Neural progenitor cell (in vitro differentiated cells): ENCODE measurements around the gene ADCY1. TPM values are rescaled to one million over a fixed set of nuclear protein-coding genes. Genes with fewer than 3 reads are reported as not detected.
A peak's percentile ranks its signal among the peaks of the same experiment; 100 is the strongest.

Experiments used
- DNase-seq: peaks from one replicate; pipeline ENCODE4 v3.0.0-alpha.2; 2016; ENCODE audit warnings: low spot score
- H2AFZ ChIP-seq: fragments of 200-600 bp; sonication (generic); replicated peaks from 2 replicates; pipeline ENCODE4 v1.6.1; 2016; ENCODE audit warnings: antibody characterized with exemption
- H3F3A ChIP-seq: fragments of 200-600 bp; sonication (generic); 2 replicates; pipeline ENCODE4 v1.6.1; 2016; ENCODE audit warnings: antibody characterized with exemption, low read depth
- H3K27ac ChIP-seq: fragments of 200-600 bp; sonication (generic); 2 replicates; pipeline ENCODE4 v1.5.1; 2016; ENCODE audit warnings: mild to moderate bottlenecking
- H3K27me3 ChIP-seq: fragments of 200-600 bp; sonication (generic); 2 replicates; pipeline ENCODE4 v1.6.1; 2016; ENCODE audit warnings: mild to moderate bottlenecking, moderate library complexity
- H3K36me3 ChIP-seq: fragments of 200-600 bp; sonication (generic); 2 replicates; pipeline ENCODE4 v1.5.1; 2016
- H3K4me1 ChIP-seq: fragments of 200-600 bp; sonication (generic); 2 replicates; pipeline ENCODE4 v1.6.1; 2016; ENCODE audit warnings: mixed run types
- H3K4me2 ChIP-seq: fragments of 200-600 bp; sonication (generic); 2 replicates; pipeline ENCODE4 v1.6.1; 2016
- H3K4me3 ChIP-seq: fragments of 200-600 bp; sonication (generic); 2 replicates; pipeline ENCODE4 v1.5.1; 2016
- H3K79me2 ChIP-seq: fragments of 200-600 bp; sonication (generic); 2 replicates; pipeline ENCODE4 v1.6.1; 2016; ENCODE audit warnings: low read depth
- H3K9ac ChIP-seq: fragments of 200-600 bp; sonication (generic); 2 replicates; pipeline ENCODE4 v1.6.1; 2016
- H3K9me3 ChIP-seq: fragments of 200-600 bp; sonication (generic); 2 replicates; pipeline ENCODE4 v1.5.1; 2016; ENCODE audit warnings: low read depth
- H4K20me1 ChIP-seq: fragments of 200-600 bp; sonication (generic); 2 replicates; pipeline ENCODE4 v1.6.1; 2016; ENCODE audit warnings: low read depth
- H3K27ac Mint-ChIP-seq: 3 replicates; pipeline ENCODE4 v1.8.0; 2021; ENCODE audit warnings: mixed read lengths
- H3K27me3 Mint-ChIP-seq: 2 replicates; pipeline ENCODE4 v1.8.0; 2022; ENCODE audit warnings: low read depth, mild to moderate bottlenecking, inconsistent platforms, moderate library complexity, mixed read lengths; ENCODE audit not compliant: insufficient read depth
- H3K36me3 Mint-ChIP-seq: 3 replicates; pipeline ENCODE4 v1.8.0; 2021; ENCODE audit warnings: mixed read lengths
- H3K4me1 Mint-ChIP-seq: 3 replicates; pipeline ENCODE4 v1.8.0; 2021; ENCODE audit warnings: mixed read lengths
- H3K4me3 Mint-ChIP-seq: 3 replicates; pipeline ENCODE4 v1.8.0; 2021; ENCODE audit warnings: mild to moderate bottlenecking, moderate library complexity, mixed read lengths
- H3K9me3 Mint-ChIP-seq: 3 replicates; pipeline ENCODE4 v1.8.0; 2020; ENCODE audit warnings: mixed read lengths
- CTCF ChIP-seq: fragments of 200-600 bp; sonication (generic); IDR thresholded peaks from 2 replicates; pipeline ENCODE4 v1.5.1; 2017; ENCODE audit warnings: antibody characterized with exemption, mild to moderate bottlenecking
- EZH2 ChIP-seq: fragments of 200-600 bp; sonication (generic); IDR thresholded peaks from 2 replicates; pipeline ENCODE4 v1.6.1; 2017; ENCODE audit warnings: antibody characterized with exemption, mild to moderate bottlenecking, moderate library complexity
- EZH2phosphoT487 ChIP-seq: fragments of 200-600 bp; sonication (generic); IDR thresholded peaks from 2 replicates; pipeline ENCODE4 v1.6.1; 2017; ENCODE audit warnings: antibody characterized with exemption
- total RNA-seq: library from RNA; depleted of rRNA; stranded (reverse); fragments of >200 nt; gene quantifications from 2 replicates; pipeline ENCODE4 v1.2.3, GENCODE V29; 2015; ENCODE audit warnings: low replicate concordance

Gene ADCY1
- total RNA-seq, 1 donor from 2014 or later = 7.4 TPM

DNA sequence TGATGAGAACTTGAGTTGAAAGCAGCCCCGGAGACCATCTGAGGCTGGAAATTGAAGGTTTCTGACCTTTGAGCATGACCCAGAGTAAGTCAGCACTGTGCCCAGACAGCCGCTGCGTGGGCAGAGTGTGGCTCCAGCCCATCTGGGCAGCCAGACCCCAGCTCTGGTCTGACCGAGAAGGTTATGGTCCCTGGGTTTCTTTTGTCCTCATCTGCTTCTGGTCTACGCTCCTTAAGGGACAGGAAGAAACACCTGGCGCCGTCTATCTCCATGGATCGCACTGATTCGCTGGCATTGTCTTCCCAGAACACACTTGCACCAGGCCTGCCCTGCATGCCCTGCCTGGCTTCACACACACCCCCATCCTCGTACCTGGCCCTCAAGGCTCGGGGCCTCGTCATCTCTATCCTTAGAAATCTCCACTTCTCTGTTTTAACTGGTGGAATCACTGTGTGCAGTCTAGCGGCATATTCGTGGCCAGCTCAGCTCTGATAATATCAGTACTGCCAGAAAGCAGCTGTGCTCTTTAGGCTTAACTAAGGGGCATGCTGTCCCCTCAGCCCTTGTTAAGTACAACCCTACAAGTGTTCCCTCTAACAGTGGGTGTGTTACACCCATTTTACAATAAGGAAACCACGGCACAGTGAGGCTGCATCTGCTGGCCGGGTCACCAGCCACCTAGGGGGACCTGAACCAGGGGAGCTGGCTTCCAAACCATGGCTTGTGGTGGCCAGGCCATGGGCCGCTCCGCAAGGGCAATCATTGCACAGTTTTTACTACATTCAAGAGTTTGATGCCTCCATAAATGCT is 127.7 kb downstream of the ADCY1 start:
- H3K4me3 Mint-ChIP-seq = no peak overlapping the region
- H3K27me3 Mint-ChIP-seq = no peaks in the 10 kb centered on the region
- no peak overlapping the region for H3K27ac ChIP-seq
- no peak overlapping the region for H3K4me3 ChIP-seq
- peak overlapping the region; percentile 73 for H3K27ac Mint-ChIP-seq
- no peaks in the 10 kb centered on the region for H3K9me3 Mint-ChIP-seq
- H3K36me3 Mint-ChIP-seq = peaks cover 4% of the 10 kb centered on the region
- no peaks in the 10 kb centered on the region for H3K27me3 ChIP-seq
- no peak overlapping the region for H2AFZ ChIP-seq
- H3K79me2 ChIP-seq = no peaks in the 10 kb centered on the region
- no peak for TF ChIP-seq CTCF
- TF ChIP-seq EZH2 = no peak
- TF ChIP-seq EZH2phosphoT487 = no peak
- no peaks in the 10 kb centered on the region for H4K20me1 ChIP-seq
- no peak for DNase-seq
- no peak overlapping the region for H3K9ac ChIP-seq
- H3K4me1 Mint-ChIP-seq = no peaks in the 10 kb centered on the region
- no peaks in the 10 kb centered on the region for H3K4me1 ChIP-seq
- H3K4me2 ChIP-seq = no peak overlapping the region
- no peaks in the 10 kb centered on the region for H3F3A ChIP-seq
- no peaks in the 10 kb centered on the region for H3K9me3 ChIP-seq
- H3K36me3 ChIP-seq = no peaks in the 10 kb centered on the region

DNA sequence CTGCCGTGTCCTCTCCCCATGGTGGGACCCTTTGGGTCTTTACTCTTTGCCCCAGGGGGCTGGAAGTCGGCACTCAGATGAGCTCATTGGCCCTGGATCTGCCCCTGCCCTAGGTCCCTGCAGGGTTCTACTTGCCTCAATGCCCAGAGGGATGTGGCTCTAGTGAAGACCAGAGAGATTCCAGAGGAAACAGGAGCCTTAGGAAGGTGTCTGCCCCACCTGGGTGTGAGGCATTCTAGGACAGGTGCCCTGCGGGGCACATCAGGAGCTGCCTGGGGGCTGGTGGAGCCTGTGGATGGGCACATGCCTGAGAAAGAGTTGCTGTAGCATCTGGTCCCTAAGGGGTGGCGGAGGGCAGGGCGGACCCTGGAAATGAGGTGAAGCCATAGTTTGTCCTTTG is 128.6 kb downstream of the ADCY1 start:
- no peaks in the 10 kb centered on the region for H3K4me1 Mint-ChIP-seq
- Histone ChIP-seq H3F3A (no peaks in the 10 kb centered on the region), H3K4me1 (no peaks in the 10 kb centered on the region), H3K4me2 (no peak overlapping the region), H3K79me2 (no peaks in the 10 kb centered on the region), H4K20me1 (no peaks in the 10 kb centered on the region), H3K4me3 (no peak overlapping the region), H3K36me3 (no peaks in the 10 kb centered on the region), H3K9me3 (no peaks in the 10 kb centered on the region), H3K27ac (no peak overlapping the region), H2AFZ (no peak overlapping the region), H3K9ac (no peak overlapping the region), H3K27me3 (no peaks in the 10 kb centered on the region)
- H3K27me3 Mint-ChIP-seq = no peaks in the 10 kb centered on the region
- no peak overlapping the region for H3K27ac Mint-ChIP-seq
- no peak for TF ChIP-seq EZH2
- TF ChIP-seq EZH2phosphoT487 = no peak
- TF ChIP-seq CTCF = no peak
- DNase-seq = no peak
- no peaks in the 10 kb centered on the region for H3K9me3 Mint-ChIP-seq
- H3K36me3 Mint-ChIP-seq = peaks cover 4% of the 10 kb centered on the region
- no peak overlapping the region for H3K4me3 Mint-ChIP-seq

- H2AFZ ChIP-seq = no peak overlapping the region
- H3K9me3 ChIP-seq = no peaks in the 10 kb centered on the region
- H3K27ac ChIP-seq = no peak overlapping the region
- Mint-ChIP-seq H3K4me3 (no peak overlapping the region), H3K27me3 (no peaks in the 10 kb centered on the region), H3K36me3 (peaks cover 4% of the 10 kb centered on the region), H3K27ac (peak overlapping the region; percentile 63), H3K9me3 (no peaks in the 10 kb centered on the region), H3K4me1 (no peaks in the 10 kb centered on the region)
- no peak overlapping the region for H3K9ac ChIP-seq
- H3K79me2 ChIP-seq = no peaks in the 10 kb centered on the region
- H3K4me2 ChIP-seq = no peak overlapping the region
- DNase-seq = no peak
- H3K27me3 ChIP-seq = no peaks in the 10 kb centered on the region
- no peaks in the 10 kb centered on the region for H3K36me3 ChIP-seq
- no peaks in the 10 kb centered on the region for H4K20me1 ChIP-seq
- H3F3A ChIP-seq = no peaks in the 10 kb centered on the region
- no peaks in the 10 kb centered on the region for H3K4me1 ChIP-seq
- TF ChIP-seq EZH2 (no peak), EZH2phosphoT487 (no peak), CTCF (no peak)
- H3K4me3 ChIP-seq = no peak overlapping the region
These were observed 129.2 kb downstream of the ADCY1 start for GRCh38 chr7:45703373-45703821.
